Stimulated activated CD8-positive, alpha-beta memory T cell treated with anti-CD3 and anti-CD28 coated beads, Interleukin-7, amount 100 ng/mL, for 4 hours (primary cell): ENCODE measurements around the gene SLC39A11.
"Not testable (repeated sequence)": the region's sequence is repeated elsewhere in the genome, so short reads cannot be mapped to it uniquely, and the experiment has no call there.

Source experiments
- DNase-seq, 2 donors: peaks; one replicate each; pipeline ENCODE4 v3.0.0-alpha.2; 2020; ENCODE audit warnings: low read depth in 2 of 2

The SLC39A11 gene

DNA sequence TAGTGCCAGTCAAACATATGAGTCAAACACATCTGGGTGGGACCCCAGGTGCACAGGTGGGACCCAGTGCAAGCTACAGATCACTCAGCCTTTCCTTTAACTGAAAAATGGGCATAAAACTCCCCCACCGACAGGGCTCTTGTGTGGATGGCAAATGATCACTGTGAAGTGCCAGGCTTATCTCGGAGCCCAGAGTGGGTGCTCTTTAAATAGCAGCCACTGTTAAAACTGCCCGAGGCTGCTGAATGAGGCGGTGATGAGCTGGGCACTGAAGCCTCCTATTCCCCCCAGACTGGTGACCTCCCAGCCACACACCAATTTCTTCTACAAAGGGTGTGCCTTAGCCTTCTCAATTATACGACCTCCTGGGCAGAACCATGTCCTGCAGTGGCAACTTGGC is 433.8 kb downstream of the SLC39A11 start:
- DNase-seq, result no peak

- no peak for DNase-seq
Observed at GRCh38 chr17:72657467-72658317, 434.8 kb downstream of the SLC39A11 start.

- no peak for DNase-seq
Observed at GRCh38 chr17:72656130-72656763, 436.2 kb downstream of the SLC39A11 start.

DNA sequence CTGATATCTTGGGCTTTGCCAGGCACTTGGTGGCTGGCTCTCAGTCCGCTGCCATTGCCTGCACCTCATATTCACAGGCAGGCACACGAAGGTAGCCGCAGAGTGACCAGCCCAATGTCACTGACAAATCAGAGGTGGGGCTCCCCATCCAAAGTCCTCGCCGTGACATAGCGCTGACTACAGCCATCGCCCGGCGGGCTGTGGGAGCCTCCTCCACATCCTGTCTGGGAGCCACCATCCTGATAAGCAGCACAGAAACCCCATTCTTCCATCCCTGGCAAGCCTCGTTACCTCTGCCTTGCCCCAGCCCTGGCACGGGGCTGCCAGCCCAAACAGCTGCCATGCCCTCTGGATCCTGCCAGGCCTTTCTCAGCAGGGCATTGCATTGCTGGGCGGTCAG is 437.8 kb downstream of the SLC39A11 start:
- no peak for DNase-seq

- DNase-seq, result no peak
Observed at GRCh38 chr17:72651988-72652387, 440.5 kb downstream of the SLC39A11 start.

DNA sequence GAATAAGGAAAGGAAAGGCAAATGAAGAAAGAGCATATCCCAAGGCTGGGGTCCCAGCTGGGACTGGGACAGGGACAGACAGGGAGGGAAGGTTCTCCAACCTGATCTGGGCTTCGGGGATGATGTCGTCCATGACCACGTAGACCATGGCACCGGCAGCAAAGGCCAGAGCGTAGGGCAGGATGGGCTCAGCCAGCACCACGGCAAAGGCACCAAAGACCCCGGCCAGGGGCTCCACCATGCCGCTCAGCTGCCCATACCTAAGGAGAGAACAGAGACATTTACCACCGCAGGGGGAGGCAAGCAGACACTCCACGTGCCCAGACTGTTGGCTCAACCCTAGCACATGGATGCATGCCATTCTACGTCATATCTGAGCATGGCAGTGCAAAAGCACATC is 443.8 kb downstream of the SLC39A11 start:
- no peak for DNase-seq

DNA sequence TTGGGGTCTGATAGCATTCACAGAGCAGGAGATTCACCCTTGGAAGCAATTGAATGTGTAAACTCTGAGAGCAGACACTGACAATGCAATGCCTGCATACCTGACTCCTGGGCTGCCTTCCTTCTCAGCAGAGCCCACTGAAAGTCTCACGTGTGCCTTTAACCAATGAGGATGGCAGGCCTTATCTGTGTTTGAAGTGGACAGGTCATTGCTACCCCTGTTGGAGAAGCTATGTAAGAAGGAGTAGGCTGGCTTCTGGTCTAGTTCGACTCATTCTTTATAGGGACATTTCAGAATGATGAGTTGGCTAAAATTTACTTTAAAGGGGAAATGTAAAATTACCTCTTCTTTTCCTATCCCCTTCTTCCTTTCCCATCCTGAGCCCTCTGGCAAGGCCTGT is 446.3 kb downstream of the SLC39A11 start:
- DNase-seq, result no peak

GRCh38 chr17:72644492-72644891 is 448.0 kb downstream of the SLC39A11 start:
- no peak for DNase-seq

- no peak for DNase-seq
Observed at GRCh38 chr17:72643575-72644216, 448.8 kb downstream of the SLC39A11 start.

GRCh38 chr17:72642720-72643119 is 449.8 kb downstream of the SLC39A11 start:
- DNase-seq, result no peak

DNA sequence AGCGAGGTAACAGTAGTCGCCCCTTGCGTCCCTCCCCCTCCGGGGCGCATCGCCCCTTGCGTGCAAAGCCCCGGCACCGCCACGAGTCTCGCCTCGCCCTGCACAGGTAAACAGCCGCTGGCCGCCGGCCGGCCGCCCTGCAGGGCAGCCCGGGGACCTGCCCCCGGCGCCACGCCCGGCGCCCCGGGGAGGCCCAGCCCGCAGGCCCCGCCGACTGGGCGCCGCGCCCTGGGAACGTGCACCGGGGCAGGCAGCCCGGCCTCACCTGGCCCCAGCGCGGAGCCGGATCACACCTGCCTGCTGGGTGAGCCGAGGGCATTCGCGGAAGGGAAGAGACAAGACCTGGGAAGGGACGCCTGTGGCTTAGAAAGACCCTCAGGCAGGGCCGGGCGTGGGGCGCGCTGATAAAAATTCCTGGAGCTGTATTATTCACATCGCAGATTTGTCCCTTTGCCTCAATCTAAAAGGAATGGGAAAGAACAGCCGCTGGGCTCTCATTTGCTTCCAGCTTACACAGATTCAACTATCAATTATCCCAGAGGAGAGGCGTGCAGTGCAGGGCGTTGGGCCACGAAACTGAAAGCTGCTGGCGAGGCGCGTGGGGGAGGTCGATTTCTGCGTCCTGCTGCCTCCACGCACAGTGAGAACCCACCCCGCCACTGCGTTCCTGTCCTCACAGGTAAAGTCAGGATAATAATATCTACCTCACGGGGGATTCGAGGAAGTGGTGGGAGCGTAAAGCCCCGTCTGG is 451.9 kb downstream of the SLC39A11 start:
- DNase-seq, result no peak

- DNase-seq, result no peak
Observed at GRCh38 chr17:72639711-72640110, 452.8 kb downstream of the SLC39A11 start.

- DNase-seq, result not testable (repeated sequence)
Observed at GRCh38 chr17:72638932-72639331, 453.6 kb downstream of the SLC39A11 start.

DNA sequence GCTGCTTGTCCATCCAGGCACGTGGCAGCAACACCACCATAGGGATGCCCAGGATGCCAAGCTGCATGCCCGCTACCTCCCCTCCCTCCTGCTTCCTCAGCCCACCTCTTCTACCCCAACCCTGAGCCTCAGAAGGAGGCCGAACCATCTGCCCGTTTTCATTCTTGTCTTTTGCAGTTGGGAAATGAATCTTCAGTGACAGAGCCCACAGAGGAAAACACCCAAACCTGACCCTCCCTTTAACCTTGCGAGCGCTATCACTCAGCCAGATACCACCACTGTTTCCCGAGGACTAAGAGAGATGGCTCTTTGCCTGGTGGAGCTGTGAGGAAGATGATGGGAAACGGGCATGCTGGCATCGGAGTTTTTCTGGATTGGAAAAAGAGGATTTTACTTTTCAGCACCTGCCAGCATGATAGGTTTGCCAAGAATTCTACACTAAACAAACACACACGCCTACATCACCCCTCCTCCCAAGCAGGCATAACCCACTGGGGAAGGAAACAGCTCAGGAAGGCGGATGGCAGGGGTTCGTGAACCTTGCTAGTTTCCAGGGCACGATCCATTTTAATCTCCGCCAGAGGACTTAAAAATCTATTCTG is 457.4 kb downstream of the SLC39A11 start:
- no peak for DNase-seq

GRCh38 chr17:72634621-72635020 is 457.9 kb downstream of the SLC39A11 start:
- DNase-seq, result no peak

- no peak for DNase-seq
Observed at GRCh38 chr17:72631949-72632684, 460.4 kb downstream of the SLC39A11 start.

GRCh38 chr17:72631568-72631948 is 460.9 kb downstream of the SLC39A11 start:
- DNase-seq, result no peak

DNA sequence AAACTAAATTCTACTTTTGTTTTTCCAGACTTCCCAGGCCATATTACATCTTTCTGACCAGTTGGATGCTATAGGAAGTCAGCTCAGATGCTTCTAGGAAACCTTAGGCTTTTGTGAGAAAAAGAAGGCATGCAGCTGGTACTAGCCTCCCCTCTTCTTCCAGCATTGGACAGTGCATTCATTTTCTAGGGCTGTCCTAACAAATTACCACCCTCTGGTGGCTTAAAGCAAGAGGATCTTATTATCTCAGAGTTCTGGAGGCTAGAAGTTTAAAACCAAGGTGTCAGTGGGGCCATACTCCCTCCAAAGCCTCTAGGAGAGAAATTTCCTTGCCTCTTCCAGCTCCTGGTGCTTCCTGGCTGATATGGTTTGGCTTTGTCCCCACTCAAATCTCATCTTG is 467.8 kb downstream of the SLC39A11 start:
- DNase-seq, result no peak

DNA sequence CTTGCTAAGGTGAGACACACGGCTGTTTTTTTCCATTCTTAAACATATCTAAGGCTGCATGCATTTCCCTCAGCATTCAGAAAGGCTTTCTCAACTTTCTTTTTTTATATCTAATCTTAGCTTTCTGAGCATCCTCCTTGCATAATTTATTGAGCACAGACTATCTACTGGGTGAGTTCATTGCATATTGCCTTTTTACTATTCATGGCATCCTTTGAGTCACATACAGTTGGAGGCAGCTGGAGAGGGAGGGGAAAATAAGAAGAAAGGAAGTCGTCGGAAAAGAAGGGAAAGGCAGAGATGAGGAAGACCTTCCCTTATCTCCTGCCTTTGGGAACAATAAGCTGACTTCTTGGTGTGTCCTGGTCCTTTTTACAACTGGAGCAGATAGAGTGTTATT is 468.3 kb downstream of the SLC39A11 start:
- no peak for DNase-seq

GRCh38 chr17:72622661-72623433 is 469.6 kb downstream of the SLC39A11 start:
- DNase-seq, result no peak
